Nephron (organoid): ENCODE data around the gene DLGAP4.
A peak's percentile ranks its signal among the peaks of the same experiment; 100 is the strongest.

Experiments
- H3K27ac Mint-ChIP-seq, 3 experiments: 2 replicates each; pipeline ENCODE4 v1.8.0; 2020; ENCODE audit warnings: mixed read lengths in 3 of 3, mild to moderate bottlenecking in 2 of 3, moderate library complexity in 1 of 3
- H3K27me3 Mint-ChIP-seq: 2 replicates; pipeline ENCODE4 v1.8.0; 2021; ENCODE audit warnings: low read depth, mild to moderate bottlenecking, moderate library complexity, mixed read lengths
- H3K36me3 Mint-ChIP-seq: 2 replicates; pipeline ENCODE4 v1.8.0; 2020; ENCODE audit warnings: low read depth, mixed read lengths
- H3K4me1 Mint-ChIP-seq: 2 replicates; pipeline ENCODE4 v1.8.0; 2020; ENCODE audit warnings: mixed read lengths
- H3K4me3 Mint-ChIP-seq, 3 experiments: 2 replicates each; pipeline ENCODE4 v1.8.0; 2020; ENCODE audit warnings: mild to moderate bottlenecking in 3 of 3, mixed read lengths in 3 of 3, moderate library complexity in 2 of 3
- H3K9me3 Mint-ChIP-seq: 2 replicates; pipeline ENCODE4 v1.8.0; 2020; ENCODE audit warnings: mixed read lengths
- TF ChIP-seq, protein P1 (sequence below), 3 experiments: fragments of 200-600 bp; sonication (generic); IDR thresholded peaks; one replicate each; pipeline ENCODE4 v1.5.0; 2021; ENCODE audit warnings: antibody characterized with exemption in 3 of 3; ENCODE audit not compliant: unreplicated experiment in 3 of 3

DLGAP4 gene

DNA sequence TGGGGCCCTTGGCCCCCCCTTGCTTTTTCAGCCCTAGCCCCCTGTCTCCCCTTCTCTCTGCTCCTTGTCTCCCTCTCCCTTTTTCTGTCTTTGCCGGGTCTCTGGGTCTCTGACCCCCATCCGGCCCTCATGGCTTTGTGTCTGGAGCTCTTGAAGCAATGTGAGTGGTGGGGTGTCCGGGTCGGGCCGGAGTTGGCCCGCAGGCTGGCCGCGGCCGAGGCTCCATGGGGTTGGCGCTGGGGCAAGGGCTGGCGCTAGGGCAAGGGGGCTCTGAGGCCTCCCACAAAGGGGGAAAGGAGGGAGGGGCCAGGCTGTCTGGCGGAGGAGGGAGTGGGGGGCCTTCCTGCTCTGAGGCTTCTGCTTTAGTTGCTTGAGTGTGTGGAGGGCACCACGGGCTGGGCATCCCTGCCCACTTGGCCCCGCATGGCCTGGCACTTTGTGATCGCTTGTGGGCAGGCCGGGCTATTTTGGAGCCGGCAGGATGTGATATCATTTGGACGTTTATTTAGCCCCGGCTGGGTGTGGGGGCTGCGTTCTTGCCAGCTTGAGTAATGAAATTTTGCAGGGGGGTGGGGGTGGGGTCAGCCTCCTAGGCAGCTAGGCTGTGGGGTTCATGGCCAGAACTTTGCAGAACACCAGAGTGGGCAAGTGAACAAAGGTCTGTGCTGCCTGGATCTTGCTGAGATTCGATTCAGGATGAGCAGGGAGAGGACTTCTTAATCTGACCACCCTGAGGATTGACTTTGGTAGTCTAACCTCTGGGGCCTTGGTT is 156.5 kb downstream of the DLGAP4 start:
- H3K4me3 Mint-ChIP-seq = peak overlapping the region; percentile 99 to 100 (median 99)
- H3K9me3 Mint-ChIP-seq = no peaks in the 10 kb centered on the region
- H3K27ac Mint-ChIP-seq = peak overlapping the region; percentile 80 to 98 (median 94)
- H3K36me3 Mint-ChIP-seq = no peaks in the 10 kb centered on the region
- H3K4me1 Mint-ChIP-seq = peaks cover 43% of the 10 kb centered on the region
- no peaks in the 10 kb centered on the region for H3K27me3 Mint-ChIP-seq
- TF ChIP-seq, protein P1, sequence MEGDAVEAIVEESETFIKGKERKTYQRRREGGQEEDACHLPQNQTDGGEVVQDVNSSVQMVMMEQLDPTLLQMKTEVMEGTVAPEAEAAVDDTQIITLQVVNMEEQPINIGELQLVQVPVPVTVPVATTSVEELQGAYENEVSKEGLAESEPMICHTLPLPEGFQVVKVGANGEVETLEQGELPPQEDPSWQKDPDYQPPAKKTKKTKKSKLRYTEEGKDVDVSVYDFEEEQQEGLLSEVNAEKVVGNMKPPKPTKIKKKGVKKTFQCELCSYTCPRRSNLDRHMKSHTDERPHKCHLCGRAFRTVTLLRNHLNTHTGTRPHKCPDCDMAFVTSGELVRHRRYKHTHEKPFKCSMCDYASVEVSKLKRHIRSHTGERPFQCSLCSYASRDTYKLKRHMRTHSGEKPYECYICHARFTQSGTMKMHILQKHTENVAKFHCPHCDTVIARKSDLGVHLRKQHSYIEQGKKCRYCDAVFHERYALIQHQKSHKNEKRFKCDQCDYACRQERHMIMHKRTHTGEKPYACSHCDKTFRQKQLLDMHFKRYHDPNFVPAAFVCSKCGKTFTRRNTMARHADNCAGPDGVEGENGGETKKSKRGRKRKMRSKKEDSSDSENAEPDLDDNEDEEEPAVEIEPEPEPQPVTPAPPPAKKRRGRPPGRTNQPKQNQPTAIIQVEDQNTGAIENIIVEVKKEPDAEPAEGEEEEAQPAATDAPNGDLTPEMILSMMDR (IDR thresholded peaks at IDR 0.05; ENCODE audit: unreplicated experiment in 3 of 3) = no peak

DNA sequence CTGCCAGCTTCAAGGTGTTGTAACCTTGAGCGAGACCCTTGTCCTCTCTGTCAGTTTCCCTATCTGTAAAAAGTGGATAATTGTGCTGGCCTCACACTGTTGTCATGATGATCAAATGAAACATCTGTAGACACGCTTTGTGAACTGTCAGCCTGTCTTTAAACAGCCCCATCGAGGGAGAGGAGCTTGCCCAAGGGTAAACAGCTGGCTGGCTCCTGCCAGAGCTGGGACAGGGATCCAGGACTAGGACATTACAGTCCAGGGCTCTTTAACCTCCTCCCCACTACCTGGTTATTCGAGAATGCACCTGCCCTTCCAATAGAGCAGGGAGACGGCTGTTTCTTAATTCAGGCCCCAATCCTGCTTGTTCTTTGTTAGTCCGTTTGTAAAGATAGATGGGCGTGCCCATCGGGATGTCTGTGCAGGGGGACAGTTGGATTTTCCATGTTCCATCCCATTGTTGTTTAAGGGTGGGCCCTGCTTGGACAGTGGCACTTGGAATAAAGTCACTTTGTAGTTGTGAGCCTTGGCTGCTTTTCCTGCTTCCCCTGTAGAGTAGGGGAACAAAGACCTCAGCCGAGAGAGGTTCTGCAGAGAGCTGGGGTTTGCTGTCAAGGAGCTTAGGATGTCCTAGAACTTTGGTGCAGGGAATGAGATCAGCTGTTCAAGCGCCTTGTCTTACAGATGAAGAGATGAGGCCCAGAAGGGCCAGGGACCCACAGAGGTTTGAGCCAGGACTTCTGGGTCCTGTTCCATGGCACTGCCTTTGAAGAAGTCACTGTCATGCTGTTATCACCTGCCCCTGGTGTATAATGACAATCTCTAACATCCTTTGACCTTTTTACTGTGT is 157.3 kb downstream of the DLGAP4 start:
- TF ChIP-seq, protein P1 (IDR thresholded peaks at IDR 0.05; ENCODE audit: unreplicated experiment in 3 of 3) = no peak
- no peaks in the 10 kb centered on the region for H3K27me3 Mint-ChIP-seq
- H3K36me3 Mint-ChIP-seq = no peaks in the 10 kb centered on the region
- H3K9me3 Mint-ChIP-seq = no peaks in the 10 kb centered on the region
- peak overlapping the region; percentile 99 to 100 (median 99) for H3K4me3 Mint-ChIP-seq
- peaks cover 50% of the 10 kb centered on the region for H3K4me1 Mint-ChIP-seq
- H3K27ac Mint-ChIP-seq = peak overlapping the region; percentile 80 to 98 (median 94)

- H3K4me3 Mint-ChIP-seq = peak overlapping the region; percentile 73 to 84 (median 75)
- H3K4me1 Mint-ChIP-seq = peaks cover 62% of the 10 kb centered on the region
- TF ChIP-seq, protein P1 (IDR thresholded peaks at IDR 0.05; ENCODE audit: unreplicated experiment in 3 of 3) = no peak
- H3K27me3 Mint-ChIP-seq = no peaks in the 10 kb centered on the region
- no peaks in the 10 kb centered on the region for H3K36me3 Mint-ChIP-seq
- H3K27ac Mint-ChIP-seq = peak overlapping the region; percentile 50 to 81 (median 52)
- H3K9me3 Mint-ChIP-seq = no peaks in the 10 kb centered on the region
Measured at GRCh38 chr20:36465109-36466080, 159.3 kb downstream of the DLGAP4 start.

- Mint-ChIP-seq H3K27ac (peak overlapping the region; percentile 50 to 81 (median 52)), H3K27me3 (no peaks in the 10 kb centered on the region), H3K4me3 (peak overlapping the region; percentile 73 to 84 (median 75)), H3K4me1 (peaks cover 64% of the 10 kb centered on the region), H3K9me3 (no peaks in the 10 kb centered on the region), H3K36me3 (no peaks in the 10 kb centered on the region)
- TF ChIP-seq, protein P1 (IDR thresholded peaks at IDR 0.05; ENCODE audit: unreplicated experiment in 3 of 3) = no peak
Measured at GRCh38 chr20:36466089-36466488, 159.9 kb downstream of the DLGAP4 start.
